RWPE2 (cell line): Measurements from ENCODE around the gene TIE1.
A peak's percentile ranks its signal among the peaks of the same experiment; 100 is the strongest.

Source experiments
- ATAC-seq: fragments of 200-7000 bp; cut with Tn5 transposase; 3 replicates; pipeline ENCODE4 v1.9.1; 2021; ENCODE audit warnings: low read depth
- DNase-seq: peaks from one replicate; pipeline ENCODE4 v3.0.0-alpha.2; 2020; ENCODE audit warnings: low spot score
- H3K27ac ChIP-seq: fragments of 450-650 bp; 2 replicates; pipeline ENCODE4 v1.5.1; 2017; ENCODE audit warnings: mild to moderate bottlenecking; ENCODE audit not compliant: poor library complexity, severe bottlenecking
- H3K27me3 ChIP-seq: fragments of 250-450 bp; sonication (Bioruptor Pico); 2 replicates; pipeline ENCODE4 v1.5.1; 2021; ENCODE audit warnings: mild to moderate bottlenecking, moderate library complexity; ENCODE audit not compliant: insufficient read depth, poor library complexity, severe bottlenecking
- H3K36me3 ChIP-seq: fragments of 250-450 bp; sonication (Bioruptor Pico); 2 replicates; pipeline ENCODE4 v1.5.1; 2020; ENCODE audit warnings: low read depth, mild to moderate bottlenecking, moderate library complexity
- H3K4me1 ChIP-seq: fragments of 250-450 bp; sonication (Bioruptor Pico); 2 replicates; pipeline ENCODE4 v1.5.1; 2021; ENCODE audit warnings: mild to moderate bottlenecking, moderate library complexity; ENCODE audit not compliant: insufficient read depth, poor library complexity, severe bottlenecking
- H3K4me3 ChIP-seq: fragments of 250-450 bp; sonication (Bioruptor Pico); 2 replicates; pipeline ENCODE4 v1.5.1; 2021; ENCODE audit warnings: mild to moderate bottlenecking, moderate library complexity; ENCODE audit not compliant: severe bottlenecking
- H3K9me3 ChIP-seq: fragments of 250-450 bp; sonication (Bioruptor Pico); 2 replicates; pipeline ENCODE4 v1.5.1; 2021; ENCODE audit warnings: mild to moderate bottlenecking, moderate library complexity; ENCODE audit not compliant: severe bottlenecking
- CTCF ChIP-seq: fragments of 450-650 bp; IDR thresholded peaks from one replicate; pipeline ENCODE4 v1.5.1; 2017; ENCODE audit warnings: mild to moderate bottlenecking, moderate library complexity; ENCODE audit not compliant: poor library complexity, severe bottlenecking

Gene TIE1

GRCh38 chr1:43340559-43340958, 39.8 kb downstream of the TIE1 start:
- DNase-seq (no peak), ATAC-seq (no peak)
- no peak overlapping the region for H3K4me3 ChIP-seq
- H3K36me3 ChIP-seq, result no peaks in the 10 kb centered on the region
- no peaks in the 10 kb centered on the region for H3K9me3 ChIP-seq
- no peak overlapping the region for H3K27ac ChIP-seq
- H3K27me3 ChIP-seq, result no peaks in the 10 kb centered on the region
- H3K4me1 ChIP-seq, result no peaks in the 10 kb centered on the region
- no peak for TF ChIP-seq CTCF

DNA sequence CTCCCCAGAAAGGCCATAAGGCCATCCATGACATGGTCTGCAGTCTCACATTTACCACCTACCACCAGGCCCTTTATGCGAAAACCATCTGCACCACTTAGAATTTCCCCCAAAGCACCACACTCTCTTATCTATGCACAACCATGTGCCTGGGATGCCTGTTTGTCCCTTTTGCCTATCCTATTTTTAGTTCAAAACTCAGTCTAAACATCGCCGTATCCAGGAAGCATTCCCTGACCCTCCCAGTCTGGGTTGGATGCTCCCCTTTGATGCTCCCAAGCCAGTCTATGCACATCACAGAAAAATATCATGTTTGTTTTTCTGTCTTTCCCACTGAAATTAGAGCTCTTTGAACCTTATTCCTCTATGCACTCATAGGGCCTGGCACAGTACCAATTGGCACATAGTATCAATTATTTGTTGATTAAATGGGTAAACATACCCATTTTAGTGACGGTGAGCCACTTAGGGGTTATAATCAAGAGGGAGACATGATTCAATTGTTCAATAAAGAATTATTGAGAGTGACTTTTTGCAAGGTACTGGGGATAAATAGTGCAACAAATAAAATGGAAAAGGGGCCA, 43.6 kb downstream of the TIE1 start:
- ATAC-seq, result no peak
- no peak for TF ChIP-seq CTCF
- Histone ChIP-seq H3K9me3 (no peaks in the 10 kb centered on the region), H3K27me3 (no peaks in the 10 kb centered on the region), H3K27ac (no peak overlapping the region), H3K4me3 (no peak overlapping the region), H3K36me3 (no peaks in the 10 kb centered on the region), H3K4me1 (no peaks in the 10 kb centered on the region)
- DNase-seq, result no peak

DNA sequence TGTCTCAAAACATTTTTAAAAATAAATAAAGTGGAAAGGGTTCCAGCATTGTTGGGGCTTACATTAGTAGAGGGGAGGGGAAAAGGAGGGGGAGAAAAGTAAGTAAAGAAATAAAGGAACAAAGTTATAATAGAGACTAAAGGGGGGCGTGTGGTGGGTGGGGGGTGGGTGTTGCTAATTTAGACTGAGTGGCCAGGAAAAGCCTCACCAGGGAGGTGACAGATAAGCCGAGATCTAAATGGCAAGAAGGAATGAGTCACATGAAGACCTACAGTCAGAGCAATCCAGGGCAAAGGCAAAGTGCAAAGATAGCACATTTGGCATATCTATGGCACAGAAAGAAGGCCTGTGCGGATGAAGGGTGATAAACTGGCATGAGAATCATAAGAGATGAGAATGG, 44.3 kb downstream of the TIE1 start:
- Histone ChIP-seq H3K4me3 (no peak overlapping the region), H3K27me3 (no peaks in the 10 kb centered on the region), H3K9me3 (no peaks in the 10 kb centered on the region), H3K27ac (no peak overlapping the region), H3K36me3 (no peaks in the 10 kb centered on the region), H3K4me1 (peaks cover 5% of the 10 kb centered on the region)
- no peak for ATAC-seq
- TF ChIP-seq CTCF, result no peak
- no peak for DNase-seq

- H3K4me1 ChIP-seq, result peaks cover 5% of the 10 kb centered on the region
- no peaks in the 10 kb centered on the region for H3K9me3 ChIP-seq
- no peak overlapping the region for H3K27ac ChIP-seq
- H3K4me3 ChIP-seq, result no peak overlapping the region
- H3K36me3 ChIP-seq, result no peaks in the 10 kb centered on the region
- H3K27me3 ChIP-seq, result no peaks in the 10 kb centered on the region
- no peak for ATAC-seq
- DNase-seq, result no peak
- TF ChIP-seq CTCF, result no peak
These were observed 45.9 kb downstream of the TIE1 start for GRCh38 chr1:43346636-43347035.

DNA sequence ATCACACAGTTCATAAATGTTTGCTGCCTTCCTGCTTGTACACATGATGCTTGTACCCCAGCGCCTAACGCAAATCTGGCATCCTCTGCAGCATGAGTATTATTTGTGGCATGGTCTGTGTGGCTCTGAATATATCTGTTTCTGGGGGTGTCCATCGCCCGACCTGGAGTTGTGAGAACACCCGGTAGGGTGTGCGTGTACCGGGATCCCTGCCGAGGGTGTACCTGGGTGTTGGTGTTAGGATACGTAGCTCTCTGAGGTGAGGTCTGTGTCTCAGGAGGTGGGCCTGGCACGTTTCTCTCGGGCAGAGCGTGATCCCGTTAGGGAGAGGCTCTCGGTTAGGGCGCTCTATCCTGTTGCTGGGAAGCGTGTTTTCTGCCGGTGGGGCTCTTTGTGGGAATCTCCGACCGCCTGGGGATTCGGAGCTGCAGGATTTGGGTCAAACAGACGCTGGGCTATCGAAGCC, 47.6 kb downstream of the TIE1 start:
- Histone ChIP-seq H3K27me3 (no peaks in the 10 kb centered on the region), H3K9me3 (no peaks in the 10 kb centered on the region), H3K4me3 (peak overlapping the region; percentile 40), H3K27ac (peak overlapping the region; percentile 71), H3K36me3 (no peaks in the 10 kb centered on the region), H3K4me1 (peaks cover 5% of the 10 kb centered on the region)
- no peak for TF ChIP-seq CTCF
- no peak for DNase-seq
- peak; percentile 39 for ATAC-seq
